Measurements from ENCODE around the gene DNM3.

The DNM3 gene

DNA sequence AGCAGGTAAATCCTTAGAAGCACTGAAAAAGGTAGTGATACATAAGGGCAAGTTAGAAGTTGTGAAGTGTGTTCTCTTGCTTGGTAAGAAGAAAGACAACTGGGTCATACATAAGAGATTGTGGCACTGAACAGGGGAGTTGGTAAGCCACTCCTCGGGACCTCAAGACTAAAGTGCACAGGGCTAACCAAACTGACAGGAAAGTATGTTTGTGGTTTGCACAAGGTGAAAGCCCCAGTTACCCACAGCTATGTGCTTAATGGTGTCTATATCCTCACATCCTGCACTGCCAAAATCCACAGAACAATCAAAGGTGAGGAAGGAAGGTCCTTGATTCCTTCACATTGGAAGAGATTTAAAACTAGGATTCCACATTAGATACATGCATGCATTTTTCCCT, 276.5 kb downstream of the DNM3 start:
- Histone ChIP-seq H3K9me3 (no peaks in the 10 kb centered on the region), H3K36me3 (no peaks in the 10 kb centered on the region), H3K27me3 (no peaks in the 10 kb centered on the region), H3K4me1 (peaks cover 5% of the 10 kb centered on the region), H3K4me3 (ENCODE audit: low read depth, low read length) (no peak overlapping the region)
- TF ChIP-seq, protein P1, sequence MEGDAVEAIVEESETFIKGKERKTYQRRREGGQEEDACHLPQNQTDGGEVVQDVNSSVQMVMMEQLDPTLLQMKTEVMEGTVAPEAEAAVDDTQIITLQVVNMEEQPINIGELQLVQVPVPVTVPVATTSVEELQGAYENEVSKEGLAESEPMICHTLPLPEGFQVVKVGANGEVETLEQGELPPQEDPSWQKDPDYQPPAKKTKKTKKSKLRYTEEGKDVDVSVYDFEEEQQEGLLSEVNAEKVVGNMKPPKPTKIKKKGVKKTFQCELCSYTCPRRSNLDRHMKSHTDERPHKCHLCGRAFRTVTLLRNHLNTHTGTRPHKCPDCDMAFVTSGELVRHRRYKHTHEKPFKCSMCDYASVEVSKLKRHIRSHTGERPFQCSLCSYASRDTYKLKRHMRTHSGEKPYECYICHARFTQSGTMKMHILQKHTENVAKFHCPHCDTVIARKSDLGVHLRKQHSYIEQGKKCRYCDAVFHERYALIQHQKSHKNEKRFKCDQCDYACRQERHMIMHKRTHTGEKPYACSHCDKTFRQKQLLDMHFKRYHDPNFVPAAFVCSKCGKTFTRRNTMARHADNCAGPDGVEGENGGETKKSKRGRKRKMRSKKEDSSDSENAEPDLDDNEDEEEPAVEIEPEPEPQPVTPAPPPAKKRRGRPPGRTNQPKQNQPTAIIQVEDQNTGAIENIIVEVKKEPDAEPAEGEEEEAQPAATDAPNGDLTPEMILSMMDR (IDR thresholded peaks at IDR 0.05; ENCODE audit: low read depth, low read length), result no peak
- DNase-seq, result no peak

DNA sequence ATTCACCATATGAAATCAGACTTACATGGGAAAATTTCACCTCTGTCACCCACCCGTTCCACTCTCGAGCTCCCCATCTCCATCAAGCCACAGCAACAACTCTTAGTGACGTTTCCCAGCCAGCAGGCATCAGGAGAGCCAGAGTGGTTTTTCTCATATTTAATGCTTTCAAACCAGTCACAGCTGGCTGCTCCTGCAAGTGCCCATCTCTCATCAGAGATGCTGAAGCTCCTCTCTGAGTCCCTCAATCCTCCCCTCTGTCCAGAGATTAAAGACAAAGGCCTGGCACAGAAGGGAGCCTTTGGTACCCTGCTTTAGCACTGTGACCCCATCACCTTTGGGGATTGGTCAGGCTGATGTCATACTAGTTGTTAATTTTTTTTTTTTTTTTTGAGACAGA, 277.3 kb downstream of the DNM3 start:
- peak; percentile 8 for DNase-seq
- Histone ChIP-seq H3K4me1 (peaks cover 5% of the 10 kb centered on the region; the same call in 1 of the 2 replicates), H3K27me3 (no peaks in the 10 kb centered on the region), H3K4me3 (ENCODE audit: low read depth, low read length) (no peak overlapping the region), H3K9me3 (no peaks in the 10 kb centered on the region), H3K36me3 (no peaks in the 10 kb centered on the region)
- TF ChIP-seq, protein P1 (IDR thresholded peaks at IDR 0.05; ENCODE audit: low read depth, low read length), result no peak

DNA sequence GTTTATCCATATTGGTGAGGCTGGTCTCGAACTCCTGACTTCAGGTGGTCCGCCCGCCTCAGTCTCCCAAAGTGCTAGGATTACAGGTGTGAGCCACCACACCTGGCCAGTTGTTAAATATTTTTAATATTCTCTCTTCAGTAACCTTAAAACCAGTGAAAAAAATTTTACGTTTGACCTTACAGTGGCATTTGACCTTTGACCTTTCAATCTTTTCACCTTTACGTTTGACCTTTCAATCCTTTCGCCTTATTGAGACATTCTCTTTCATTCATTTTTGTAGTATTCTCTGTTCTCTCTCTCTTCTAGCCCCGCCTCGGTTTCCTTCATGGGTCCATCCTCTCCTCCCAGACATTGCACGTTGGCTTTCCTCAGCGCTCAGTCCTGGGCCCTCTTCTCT, 277.9 kb downstream of the DNM3 start:
- TF ChIP-seq, protein P1 (IDR thresholded peaks at IDR 0.05; ENCODE audit: low read depth, low read length), result no peak
- DNase-seq, result no peak
- Histone ChIP-seq H3K4me1 (no peaks in the 10 kb centered on the region; the same call in 1 of the 2 replicates), H3K36me3 (no peaks in the 10 kb centered on the region), H3K4me3 (ENCODE audit: low read depth, low read length) (no peak overlapping the region), H3K27me3 (no peaks in the 10 kb centered on the region), H3K9me3 (no peaks in the 10 kb centered on the region)

DNA sequence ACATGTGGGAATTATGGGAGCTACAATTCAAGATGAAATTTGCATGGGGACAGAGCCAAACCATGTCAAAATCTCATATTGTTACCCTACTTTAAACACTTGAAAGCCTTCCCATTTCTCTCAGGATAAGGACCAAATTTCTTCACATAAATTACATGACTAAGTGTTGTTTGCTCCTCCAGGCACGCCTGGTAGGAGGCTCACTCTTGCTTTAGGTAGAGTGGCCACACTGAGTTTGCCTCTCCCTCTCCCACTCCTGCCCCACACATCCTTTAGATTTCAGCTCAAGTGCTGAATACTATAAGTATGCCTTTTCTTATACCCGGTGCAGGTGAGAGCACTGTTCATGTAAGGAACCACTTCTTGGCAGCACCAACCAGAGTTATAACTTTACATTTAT, 279.1 kb downstream of the DNM3 start:
- DNase-seq, result no peak
- H3K4me3 ChIP-seq (ENCODE audit: low read depth, low read length), result no peak overlapping the region
- H3K36me3 ChIP-seq, result no peaks in the 10 kb centered on the region
- no peaks in the 10 kb centered on the region for H3K27me3 ChIP-seq
- TF ChIP-seq, protein P1 (IDR thresholded peaks at IDR 0.05; ENCODE audit: low read depth, low read length), result no peak
- no peaks in the 10 kb centered on the region; the same call in 1 of the 2 replicates for H3K4me1 ChIP-seq
- H3K9me3 ChIP-seq, result no peaks in the 10 kb centered on the region

DNA sequence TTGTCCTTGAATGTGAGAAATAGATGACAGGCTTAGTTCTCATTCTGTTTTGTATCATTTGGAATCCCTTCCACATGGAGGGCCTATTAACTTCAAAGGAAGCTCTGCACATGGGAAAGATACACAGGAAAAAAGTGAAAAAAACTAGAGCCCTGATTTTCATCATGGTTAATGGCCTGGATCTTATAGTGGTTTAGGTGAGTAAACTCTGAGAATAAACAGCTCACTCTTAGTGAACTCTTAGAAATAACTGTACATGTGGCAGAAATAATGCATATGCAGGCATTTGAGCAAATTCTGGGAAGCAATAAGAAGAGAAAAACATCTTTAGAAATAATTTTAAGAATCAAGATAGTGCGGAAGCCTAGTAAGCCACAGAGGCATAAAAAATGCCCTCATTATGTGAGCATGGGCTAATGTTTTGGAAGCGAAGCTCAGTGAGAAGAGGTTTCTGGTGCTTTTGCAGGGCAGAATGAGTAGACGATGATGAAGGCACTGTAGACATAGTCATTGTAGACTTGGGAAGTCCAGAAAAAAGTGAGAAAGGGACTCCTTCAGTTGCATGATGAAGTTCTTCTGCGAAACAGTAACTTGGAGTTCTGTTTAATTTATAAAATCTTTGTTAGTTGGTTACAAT, 279.9 kb downstream of the DNM3 start:
- H3K27me3 ChIP-seq, result no peaks in the 10 kb centered on the region
- no peak for DNase-seq
- TF ChIP-seq, protein P1 (IDR thresholded peaks at IDR 0.05; ENCODE audit: low read depth, low read length), result no peak
- H3K36me3 ChIP-seq, result no peaks in the 10 kb centered on the region
- H3K4me3 ChIP-seq (ENCODE audit: low read depth, low read length), result no peak overlapping the region
- no peaks in the 10 kb centered on the region; the same call in none of the 2 replicates for H3K4me1 ChIP-seq
- H3K9me3 ChIP-seq, result no peaks in the 10 kb centered on the region

DNA sequence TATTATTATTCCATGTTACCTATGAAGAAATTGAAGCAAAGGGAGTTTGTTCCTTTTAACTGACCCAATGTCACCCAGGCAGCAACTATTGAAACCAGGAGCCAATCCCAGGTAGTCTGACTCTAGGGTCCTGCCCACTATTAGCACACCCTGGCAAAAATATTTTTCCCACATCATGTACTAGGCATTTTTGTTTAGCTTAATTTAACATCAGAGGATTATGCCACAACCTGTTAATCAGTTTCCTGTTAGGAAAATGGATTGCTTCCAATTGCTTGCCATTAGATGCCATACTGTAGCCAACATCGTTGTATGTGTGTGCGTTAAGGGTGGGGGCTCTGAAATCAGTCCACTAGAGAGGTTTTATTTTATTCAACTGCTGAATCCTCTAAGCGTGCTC, 281.1 kb downstream of the DNM3 start:
- TF ChIP-seq, protein P1 (IDR thresholded peaks at IDR 0.05; ENCODE audit: low read depth, low read length), result no peak
- no peaks in the 10 kb centered on the region for H3K27me3 ChIP-seq
- no peak overlapping the region for H3K4me3 ChIP-seq (ENCODE audit: low read depth, low read length)
- H3K36me3 ChIP-seq, result no peaks in the 10 kb centered on the region
- H3K9me3 ChIP-seq, result no peaks in the 10 kb centered on the region
- DNase-seq, result no peak
- H3K4me1 ChIP-seq, result no peaks in the 10 kb centered on the region; the same call in none of the 2 replicates

Measured in BE2C (cell line).